K562 (cell line): ENCODE results near the gene INSL3. TPM values are rescaled to one million over a fixed set of nuclear protein-coding genes. Genes with fewer than 3 reads are reported as not detected.

Source experiments
- ATAC-seq: fragments of 200-7000 bp; cut with Tn5 transposase; 3 replicates; pipeline ENCODE4 v1.9.1; 2020; ENCODE audit warnings: moderate library complexity
- BruUV-seq: library from RNA; stranded (reverse); fragments of 400-500 nt; replicated peaks from 2 replicates; lab custom pipeline; 2021; lab: Mats Ljungman, UMichigan
- CTCF ChIA-PET: fragments of 300-600 bp; formaldehyde crosslinking; extraction: SDS; loops from one replicate; lab custom pipeline; 2021; ENCODE audit warnings: low intra/inter-chr PET ratio; lab: Yijun Ruan, JAX
- POLR2A ChIA-PET: fragments of 300-600, 350-650 bp; sonication (Branson Sonifier 250); formaldehyde crosslinking; extraction: SDS; loops from one replicate; lab custom pipeline; 2021; ENCODE audit warnings: antibody characterized with exemption, inconsistent platforms; lab: Yijun Ruan, JAX
- DNase-seq, 4 experiments: peaks; one replicate each; pipeline versions ENCODE4 v3.0.0 to v3.0.0-alpha.2; 2011 to 2018; ENCODE audit warnings: low spot score in 3 of 4, mixed read lengths in 3 of 4; ENCODE audit errors: extremely low read depth in 1 of 4
- FAIRE-seq: peaks from 2 replicates; lab custom pipeline; 2011; peaks lifted over from hg19 to GRCh38; lab: Jason Lieb, UNC
- H2AFZ ChIP-seq: 2 replicates; pipeline ENCODE4 v1.6.0; 2011; ENCODE audit warnings: low read depth, low read length, control low read depth, inconsistent platforms
- H3K27ac ChIP-seq: fragments of 200-600 bp; 3 replicates; pipeline ENCODE4 v1.8.0; 2011; ENCODE audit warnings: low read depth, mild to moderate bottlenecking, control low read depth, inconsistent platforms, low read length, moderate library complexity, mixed read lengths; ENCODE audit errors: extremely low read depth
- H3K27me3 ChIP-seq, 2 experiments: fragments of 300-600 bp in 1 of 2; 2 replicates in 1 of 2; 3 replicates in 1 of 2; pipeline versions ENCODE4 v1.6.0 to v1.8.0; 2011; ENCODE audit warnings: inconsistent platforms in 2 of 2, low read length in 2 of 2, mild to moderate bottlenecking in 1 of 2, mixed read lengths in 1 of 2, moderate library complexity in 1 of 2; ENCODE audit not compliant: control insufficient read depth in 2 of 2, insufficient read depth in 2 of 2
- H3K36me3 ChIP-seq: fragments of 300-600 bp; 3 replicates; pipeline ENCODE4 v1.8.0; 2011; ENCODE audit warnings: mild to moderate bottlenecking, low read length, inconsistent platforms; ENCODE audit not compliant: control insufficient read depth, insufficient read depth
- H3K4me1 ChIP-seq, 2 experiments: fragments of 200-600 bp in 1 of 2; replicated peaks in 1 of 2; 2 replicates in 1 of 2; 3 replicates in 1 of 2; pipeline versions ENCODE4 v1.5.1 to v1.8.0; 2011; ENCODE audit warnings: inconsistent platforms in 2 of 2, low read length in 2 of 2, mild to moderate bottlenecking in 1 of 2, mixed read lengths in 1 of 2, moderate library complexity in 1 of 2; ENCODE audit not compliant: control insufficient read depth in 2 of 2, insufficient read depth in 2 of 2
- H3K4me2 ChIP-seq: 2 replicates; pipeline ENCODE4 v1.6.1; 2011; ENCODE audit warnings: low read length, control low read depth, inconsistent platforms, mixed read lengths; ENCODE audit not compliant: insufficient read depth
- H3K4me3 ChIP-seq: fragments of 200-600 bp; sonication (generic), shearing (Covaris generic); 2 replicates; pipeline ENCODE4 v1.5.1; 2016; ENCODE audit warnings: control low read depth, inconsistent platforms
- H3K79me2 ChIP-seq: fragments of 200-600 bp; 3 replicates; pipeline ENCODE4 v1.8.0; 2011; ENCODE audit warnings: low read length, inconsistent platforms; ENCODE audit not compliant: control insufficient read depth, insufficient read depth
- H3K9ac ChIP-seq, 2 experiments: 2 replicates each; pipeline versions ENCODE4 v1.6.0 to v1.6.1; 2011; ENCODE audit warnings: low read depth in 2 of 2, low read length in 2 of 2, control low read depth in 1 of 2, inconsistent platforms in 1 of 2, mild to moderate bottlenecking in 1 of 2, mixed read lengths in 1 of 2; ENCODE audit not compliant: insufficient read depth in 1 of 2
- H3K9me1 ChIP-seq: one replicate; pipeline ENCODE4 v1.6.0; 2011; ENCODE audit warnings: inconsistent platforms, mild to moderate bottlenecking, low read length, moderate library complexity; ENCODE audit not compliant: control insufficient read depth, insufficient read depth
- H3K9me3 ChIP-seq: replicated peaks from 2 replicates; pipeline ENCODE4 v1.5.1; 2011; ENCODE audit warnings: low read depth, low read length, inconsistent platforms; ENCODE audit not compliant: control insufficient read depth, insufficient read depth
- H4K20me1 ChIP-seq: replicated peaks from 2 replicates; pipeline ENCODE4 v1.6.1; 2011; ENCODE audit warnings: low read length, inconsistent platforms, mixed read lengths; ENCODE audit not compliant: control insufficient read depth, insufficient read depth
- ATF1 ChIP-seq, 2 experiments: fragments of 450-650 bp in 1 of 2; IDR thresholded peaks; 2 replicates each; pipeline ENCODE4 v1.6.1; 2016; ENCODE audit warnings: missing compliant biosample characterization in 1 of 2, missing genetic modification characterization in 1 of 2
- CXXC5 ChIP-seq: fragments of 250-450 bp; sonication (Bioruptor Pico); IDR thresholded peaks from 2 replicates; pipeline ENCODE4 v1.8.0; 2022; ENCODE audit warnings: inconsistent platforms, mild to moderate bottlenecking, moderate library complexity
- HDAC1 ChIP-seq, 2 experiments: fragments of 450-650 bp; IDR thresholded peaks; 2 replicates each; pipeline ENCODE4 v1.6.1; 2016 to 2017; ENCODE audit warnings: inconsistent platforms in 1 of 2, mild to moderate bottlenecking in 1 of 2, moderate library complexity in 1 of 2
- HNRNPL ChIP-seq: fragments of 200-400 bp; formaldehyde crosslinking; IDR thresholded peaks from 2 replicates; pipeline ENCODE4 v1.6.1; 2017; ENCODE audit warnings: low read depth, mild to moderate bottlenecking, low read length
- NBN ChIP-seq: fragments of 450-650 bp; IDR thresholded peaks from 2 replicates; pipeline ENCODE4 v1.6.1; 2016; ENCODE audit warnings: low read depth, mild to moderate bottlenecking
- WHSC1 ChIP-seq: IDR thresholded peaks from one replicate; pipeline ENCODE4 v1.6.1; 2012; ENCODE audit warnings: low read length, control low read depth, inconsistent platforms
- ZNF589 ChIP-seq: fragments of 200-800 bp; sonication (Bioruptor generic); IDR thresholded peaks from 2 replicates; pipeline ENCODE4 v1.6.1; 2016; ENCODE audit warnings: low read depth, missing genetic modification characterization, missing compliant biosample characterization
- ZNF696 ChIP-seq: fragments of 250-450 bp; sonication (Bioruptor Pico); conservative IDR thresholded peaks from 2 replicates; pipeline ENCODE4 v1.4.0; 2020; ENCODE audit warnings: mild to moderate bottlenecking, moderate library complexity
- WGBS: fragments of 100-300 bp; shearing (Covaris generic); methylation state at CpG from one replicate; pipeline ENCODE4 v1.1.6; 2016; ENCODE audit warnings: low coverage, mixed read lengths; ENCODE audit not compliant: insufficient coverage; ENCODE audit errors: missing lambda C conversion rate; 5-methylcytosine and 5-hydroxymethylcytosine counted together
- in situ Hi-C: fragments of 300-500 bp; cut with MboI; formaldehyde crosslinking; loops from 4 replicates; pipeline ENCODE4 v1.15.0; 2018; ENCODE audit warnings: inconsistent platforms, mixed read lengths
- intact Hi-C: fragments of 100-400 bp; cut with micrococcal nuclease; formaldehyde crosslinking; loops from 2 replicates; pipeline ENCODE4 v1.14.2; 2022
- polyA plus RNA-seq, 8 experiments: library from polyadenylated mRNA; depleted of rRNA in 4 of 8; stranded (reverse) in 5 of 8; unstranded in 3 of 8; fragments of >200 nt; fragmentation: Nextera tagmentation in 2 of 8; fragmentation: Illumina TruSeq in 1 of 8; extraction: Ambion mirVana in 2 of 8; extraction: Trizol in 1 of 8; gene quantifications; 2 replicates each; pipeline versions ENCODE4 v1.2.1 to v1.2.3, GENCODE V29; 2011 to 2014; ENCODE audit warnings: inconsistent platforms in 1 of 8, missing spikeins in 1 of 8
- total RNA-seq, 7 experiments: library from RNA; depleted of rRNA in 6 of 7; stranded (reverse); fragments of >200 nt in 6 of 7; fragmentation: Illumina TruSeq in 2 of 7; extraction: Trizol in 2 of 7; gene quantifications; 2 replicates each; pipeline versions ENCODE4 v1.2.1 to v1.2.3, GENCODE V29; 2011 to 2021; ENCODE audit warnings: low replicate concordance in 1 of 7
- TF ChIP-seq, protein P1 (sequence below): sonication (generic); formaldehyde crosslinking; IDR thresholded peaks from 2 replicates; pipeline ENCODE4 v1.8.0; 2022; ENCODE audit warnings: missing genetic modification reagents, mild to moderate bottlenecking, moderate library complexity, borderline replicate concordance
- TF ChIP-seq, protein P2 (sequence below): IDR thresholded peaks from 3 replicates; pipeline ENCODE4 v1.6.1; 2011; ENCODE audit warnings: borderline replicate concordance, mild to moderate bottlenecking, moderate library complexity; ENCODE audit not compliant: insufficient read length; ENCODE audit errors: extremely low read depth
- TF ChIP-seq, protein P3 (sequence below): fragments of 250-450 bp; sonication (Bioruptor Pico); IDR thresholded peaks from 2 replicates; pipeline ENCODE4 v1.5.0; 2020; ENCODE audit warnings: mild to moderate bottlenecking
- TF ChIP-seq, protein P4 (sequence below): fragments of 250-450 bp; sonication (Bioruptor Pico); IDR thresholded peaks from 2 replicates; pipeline ENCODE4 v1.4.0; 2020; ENCODE audit warnings: mild to moderate bottlenecking, moderate library complexity

Gene INSL3
- total and polyA plus RNA-seq, 9 of the 15 experiments (the other 6 are each of a cell fraction or from before 2014, with no cell fraction given), result not detected

DNA sequence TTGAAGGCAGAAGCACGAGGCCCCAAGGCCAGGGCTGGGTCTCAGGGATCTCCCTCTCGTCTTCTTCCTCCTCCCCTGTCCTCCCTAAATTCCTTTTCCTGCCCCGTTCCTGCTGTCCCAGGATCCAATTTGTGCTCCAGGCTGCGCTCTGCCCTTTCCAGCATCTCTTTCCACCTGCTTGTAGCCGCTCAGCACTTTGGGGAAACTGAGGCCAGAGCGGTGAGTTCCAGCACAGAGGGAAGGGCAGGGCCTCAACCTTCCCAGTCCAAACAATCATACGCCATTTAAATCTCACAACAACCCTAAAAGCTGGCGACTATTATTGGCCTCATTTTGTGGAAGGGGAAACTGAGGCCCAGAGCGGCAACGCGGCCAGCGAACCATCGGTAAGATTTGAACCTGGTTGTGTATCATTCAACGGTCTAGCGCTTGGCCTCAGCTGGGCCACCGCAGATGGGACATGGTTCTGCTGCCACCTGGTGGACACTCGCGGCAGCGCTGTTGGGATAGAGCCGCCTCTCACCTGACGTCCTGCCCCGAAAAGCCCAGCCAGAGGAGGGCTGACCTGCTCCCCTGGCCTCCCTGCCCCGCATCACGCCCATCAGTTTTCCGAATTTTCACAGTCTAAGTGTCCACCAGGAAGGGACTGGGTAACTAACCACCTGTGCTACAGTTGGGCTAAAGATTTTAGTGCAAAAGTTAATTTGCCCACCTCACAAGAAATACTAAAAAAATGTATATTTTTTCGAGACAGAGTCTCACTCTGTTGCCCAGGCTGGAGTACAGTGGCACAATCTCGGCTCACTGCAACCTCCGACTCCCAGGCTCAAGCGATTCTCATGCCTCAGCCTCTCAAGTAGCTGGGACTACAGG is 34.2 kb upstream of the INSL3 start (continued):
- TF ChIP-seq, protein P1, sequence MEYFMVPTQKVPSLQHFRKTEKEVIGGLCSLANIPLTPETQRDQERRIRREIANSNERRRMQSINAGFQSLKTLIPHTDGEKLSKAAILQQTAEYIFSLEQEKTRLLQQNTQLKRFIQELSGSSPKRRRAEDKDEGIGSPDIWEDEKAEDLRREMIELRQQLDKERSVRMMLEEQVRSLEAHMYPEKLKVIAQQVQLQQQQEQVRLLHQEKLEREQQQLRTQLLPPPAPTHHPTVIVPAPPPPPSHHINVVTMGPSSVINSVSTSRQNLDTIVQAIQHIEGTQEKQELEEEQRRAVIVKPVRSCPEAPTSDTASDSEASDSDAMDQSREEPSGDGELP (CRISPR knock-in tag), result peak; percentile 98

DNA sequence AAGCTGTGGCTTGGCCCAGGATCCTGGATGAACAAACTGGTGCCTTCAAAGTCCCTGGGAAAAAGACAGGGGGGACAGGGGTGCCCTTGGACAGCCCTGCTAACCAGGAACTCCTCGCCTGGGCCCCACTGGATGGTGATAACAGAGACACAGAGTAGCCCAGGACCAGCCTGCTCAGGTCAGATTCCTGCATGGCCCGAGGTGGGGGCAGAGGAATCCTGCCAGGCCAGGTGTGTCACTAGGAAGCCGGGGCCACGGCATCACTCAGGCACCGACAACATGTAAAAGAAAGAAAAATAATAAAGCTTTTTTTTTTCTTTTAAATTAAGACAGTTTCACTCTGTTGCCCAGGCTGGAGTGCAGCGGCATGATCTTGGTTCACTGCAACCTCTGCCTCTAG is 32.7 kb upstream of the INSL3 start:
- 53% methylated on average over 6 of the region's 6 CpGs for WGBS
- CTCF ChIA-PET, result no interaction called here
- POLR2A ChIA-PET, result no interaction called here
- in situ Hi-C loops, result loop anchor here (10.0 kb wide), 1 partner anchor 149 kb away; no protein-coding TSS in a partner anchor
- Histone ChIP-seq H3K36me3 (no peaks in the 10 kb centered on the region), H3K4me3 (no peak overlapping the region), H3K9ac (0 out of 4 replicates have a peak overlapping the region, but pooled peaks of 1 of the 2 experiments have one; percentile 76), H3K27me3 (no peaks in the 10 kb centered on the region), H3K9me3 (no peaks in the 10 kb centered on the region), H4K20me1 (no peaks in the 10 kb centered on the region), H3K4me2 (no peak overlapping the region), H3K27ac (no peak overlapping the region), H3K4me1 (peaks cover 0 to 7% of the 10 kb centered on the region in 2 experiments; a peak in 3 of 5 replicates), H3K9me1 (no peaks in the 10 kb centered on the region), H3K79me2 (peaks cover under 1% of the 10 kb centered on the region; the same call in 1 of the 3 replicates), H2AFZ (no peak overlapping the region)
- no TSS peak for BruUV-seq
- DNase-seq (no peak), FAIRE-seq (no peak), ATAC-seq (no peak)
- intact Hi-C loops, result no loop called here
- TF ChIP-seq, protein P2, sequence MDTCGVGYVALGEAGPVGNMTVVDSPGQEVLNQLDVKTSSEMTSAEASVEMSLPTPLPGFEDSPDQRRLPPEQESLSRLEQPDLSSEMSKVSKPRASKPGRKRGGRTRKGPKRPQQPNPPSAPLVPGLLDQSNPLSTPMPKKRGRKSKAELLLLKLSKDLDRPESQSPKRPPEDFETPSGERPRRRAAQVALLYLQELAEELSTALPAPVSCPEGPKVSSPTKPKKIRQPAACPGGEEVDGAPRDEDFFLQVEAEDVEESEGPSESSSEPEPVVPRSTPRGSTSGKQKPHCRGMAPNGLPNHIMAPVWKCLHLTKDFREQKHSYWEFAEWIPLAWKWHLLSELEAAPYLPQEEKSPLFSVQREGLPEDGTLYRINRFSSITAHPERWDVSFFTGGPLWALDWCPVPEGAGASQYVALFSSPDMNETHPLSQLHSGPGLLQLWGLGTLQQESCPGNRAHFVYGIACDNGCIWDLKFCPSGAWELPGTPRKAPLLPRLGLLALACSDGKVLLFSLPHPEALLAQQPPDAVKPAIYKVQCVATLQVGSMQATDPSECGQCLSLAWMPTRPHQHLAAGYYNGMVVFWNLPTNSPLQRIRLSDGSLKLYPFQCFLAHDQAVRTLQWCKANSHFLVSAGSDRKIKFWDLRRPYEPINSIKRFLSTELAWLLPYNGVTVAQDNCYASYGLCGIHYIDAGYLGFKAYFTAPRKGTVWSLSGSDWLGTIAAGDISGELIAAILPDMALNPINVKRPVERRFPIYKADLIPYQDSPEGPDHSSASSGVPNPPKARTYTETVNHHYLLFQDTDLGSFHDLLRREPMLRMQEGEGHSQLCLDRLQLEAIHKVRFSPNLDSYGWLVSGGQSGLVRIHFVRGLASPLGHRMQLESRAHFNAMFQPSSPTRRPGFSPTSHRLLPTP, result no peak
- TF ChIP-seq NBN, result no peak
- TF ChIP-seq, protein P3, sequence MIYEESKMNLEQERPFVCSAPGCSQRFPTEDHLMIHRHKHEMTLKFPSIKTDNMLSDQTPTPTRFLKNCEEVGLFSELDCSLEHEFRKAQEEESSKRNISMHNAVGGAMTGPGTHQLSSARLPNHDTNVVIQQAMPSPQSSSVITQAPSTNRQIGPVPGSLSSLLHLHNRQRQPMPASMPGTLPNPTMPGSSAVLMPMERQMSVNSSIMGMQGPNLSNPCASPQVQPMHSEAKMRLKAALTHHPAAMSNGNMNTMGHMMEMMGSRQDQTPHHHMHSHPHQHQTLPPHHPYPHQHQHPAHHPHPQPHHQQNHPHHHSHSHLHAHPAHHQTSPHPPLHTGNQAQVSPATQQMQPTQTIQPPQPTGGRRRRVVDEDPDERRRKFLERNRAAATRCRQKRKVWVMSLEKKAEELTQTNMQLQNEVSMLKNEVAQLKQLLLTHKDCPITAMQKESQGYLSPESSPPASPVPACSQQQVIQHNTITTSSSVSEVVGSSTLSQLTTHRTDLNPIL (CRISPR knock-in tag), result no peak
- TF ChIP-seq HDAC1 (IDR thresholded peaks at IDR 0.05), result no peak
- no peak for TF ChIP-seq ZNF589 (CRISPR knock-in tag)
- no peak for TF ChIP-seq ATF1 (CRISPR knock-in tag; IDR thresholded peaks at IDR 0.05)
- TF ChIP-seq ATF1 (tag; IDR thresholded peaks at IDR 0.05), result no peak
- TF ChIP-seq, protein P4, sequence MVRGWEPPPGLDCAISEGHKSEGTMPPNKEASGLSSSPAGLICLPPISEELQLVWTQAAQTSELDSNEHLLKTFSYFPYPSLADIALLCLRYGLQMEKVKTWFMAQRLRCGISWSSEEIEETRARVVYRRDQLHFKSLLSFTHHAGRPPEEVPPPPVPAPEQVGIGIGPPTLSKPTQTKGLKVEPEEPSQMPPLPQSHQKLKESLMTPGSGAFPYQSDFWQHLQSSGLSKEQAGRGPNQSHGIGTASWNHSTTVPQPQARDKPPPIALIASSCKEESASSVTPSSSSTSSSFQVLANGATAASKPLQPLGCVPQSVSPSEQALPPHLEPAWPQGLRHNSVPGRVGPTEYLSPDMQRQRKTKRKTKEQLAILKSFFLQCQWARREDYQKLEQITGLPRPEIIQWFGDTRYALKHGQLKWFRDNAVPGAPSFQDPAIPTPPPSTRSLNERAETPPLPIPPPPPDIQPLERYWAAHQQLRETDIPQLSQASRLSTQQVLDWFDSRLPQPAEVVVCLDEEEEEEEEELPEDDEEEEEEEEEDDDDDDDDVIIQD (CRISPR knock-in tag), result no peak
- no peak for TF ChIP-seq WHSC1
- no peak for TF ChIP-seq HNRNPL
- no peak for TF ChIP-seq ZNF696 (CRISPR knock-in tag)
- TF ChIP-seq CXXC5 (CRISPR knock-in tag), result no peak
